Cardiac septum (tissue), 1 donor: Measurements from ENCODE around the gene TEAD4. TPM values are rescaled to one million over a fixed set of nuclear protein-coding genes. Genes with fewer than 3 reads are reported as not detected.
A peak's percentile ranks its signal among the peaks of the same experiment; 100 is the strongest.

Experiments
- DNase-seq: peaks from one replicate; pipeline ENCODE4 v3.0.0-alpha.2; 2020; ENCODE audit warnings: low spot score
- intact Hi-C: fragments of 100-400 bp; cut with DNase I; formaldehyde crosslinking; loops from one replicate; pipeline ENCODE4 v1.14.0; 2022
- total RNA-seq: library from RNA; stranded (reverse); fragmentation: NEBNext Ultra II Directional; extraction: Animal tissue kit (Norgen Biotek cat#: 25700); gene quantifications from one replicate; pipeline ENCODE4 v1.2.1, GENCODE V29; 2021
- donor health status: DM: no; HTN: no; CAD: no.

TEAD4 gene
- total RNA-seq, 1 donor from 2014 or later, result 23.9 TPM

DNA sequence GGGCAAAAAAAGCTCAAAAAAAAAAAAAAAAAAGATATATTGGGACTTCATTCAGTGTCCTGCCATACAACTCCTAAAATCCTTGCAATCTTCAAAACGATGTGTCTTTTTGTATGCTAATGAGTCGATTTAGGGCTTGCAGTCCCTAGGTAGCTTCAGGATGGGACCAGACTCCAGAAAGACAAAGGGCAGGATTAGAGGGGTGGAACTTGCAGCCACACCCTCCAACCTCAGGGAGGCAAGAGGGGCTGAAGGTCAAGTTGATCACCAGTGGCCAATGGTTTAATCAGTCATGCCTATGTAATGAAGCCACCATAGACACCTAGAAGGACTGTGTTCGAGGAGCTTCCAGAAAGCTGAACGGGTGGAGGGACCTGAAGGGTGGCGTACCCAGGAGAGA is 29.3 kb downstream of the TEAD4 start:
- no peak for DNase-seq
- intact Hi-C loops, result no loop called here

DNA sequence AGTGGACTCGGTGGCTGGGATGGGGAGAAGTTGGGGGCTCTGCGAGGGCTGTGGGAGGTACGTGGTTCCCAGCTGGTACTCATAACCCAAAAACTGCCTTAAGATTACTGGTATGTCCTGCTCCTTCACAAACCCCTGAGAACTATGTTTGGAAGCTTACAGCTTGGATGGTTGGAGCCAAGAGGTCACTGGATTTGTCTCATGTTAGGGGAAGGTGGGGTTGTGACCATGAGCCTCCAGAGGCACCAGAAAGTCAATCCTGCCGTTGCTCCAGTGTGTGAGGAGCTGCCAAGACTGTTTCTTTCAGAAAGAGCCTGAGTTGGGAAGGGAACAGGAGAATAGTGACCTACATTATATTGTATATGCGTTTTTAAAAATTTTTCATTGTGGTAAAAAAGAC is 33.5 kb downstream of the TEAD4 start:
- no peak for DNase-seq
- intact Hi-C loops, result no loop called here

DNA sequence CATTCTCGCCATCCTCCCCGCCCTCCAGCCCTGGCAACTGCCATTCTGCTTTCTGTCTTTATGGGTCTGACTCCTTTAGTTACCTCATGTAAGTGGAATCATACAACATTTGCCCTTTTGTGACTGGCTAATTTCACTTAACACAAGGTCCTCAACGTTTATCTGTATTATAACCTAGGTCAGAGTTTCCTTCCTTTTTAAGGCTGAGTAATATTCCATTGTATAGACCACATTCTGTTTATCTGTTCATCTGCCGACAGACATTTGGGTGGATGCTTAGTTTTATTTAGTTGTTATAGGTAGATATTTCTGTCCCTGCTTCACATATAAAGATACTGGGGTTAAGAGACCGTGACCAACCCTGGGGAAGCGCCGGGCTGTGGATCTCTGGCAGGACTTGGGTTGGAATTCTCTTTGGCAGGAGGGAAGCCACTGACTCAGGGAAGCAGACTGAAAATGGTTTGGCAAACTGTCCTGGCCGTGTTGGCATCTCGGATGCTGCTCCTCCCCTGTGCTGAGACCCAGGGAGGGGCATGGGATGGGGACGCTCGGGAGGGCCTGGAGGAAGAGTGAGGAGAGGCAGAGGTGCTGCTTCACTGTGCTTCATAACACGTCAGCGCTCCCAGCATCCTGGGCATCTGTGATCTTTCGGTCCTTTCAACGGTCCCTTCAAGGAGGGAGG is 38.9 kb downstream of the TEAD4 start:
- DNase-seq, result no peak
- intact Hi-C loops, result loop anchor here (2.0 kb wide), 1 partner anchor 39 kb away; the partner anchor contains the start of gene TEAD4

DNA sequence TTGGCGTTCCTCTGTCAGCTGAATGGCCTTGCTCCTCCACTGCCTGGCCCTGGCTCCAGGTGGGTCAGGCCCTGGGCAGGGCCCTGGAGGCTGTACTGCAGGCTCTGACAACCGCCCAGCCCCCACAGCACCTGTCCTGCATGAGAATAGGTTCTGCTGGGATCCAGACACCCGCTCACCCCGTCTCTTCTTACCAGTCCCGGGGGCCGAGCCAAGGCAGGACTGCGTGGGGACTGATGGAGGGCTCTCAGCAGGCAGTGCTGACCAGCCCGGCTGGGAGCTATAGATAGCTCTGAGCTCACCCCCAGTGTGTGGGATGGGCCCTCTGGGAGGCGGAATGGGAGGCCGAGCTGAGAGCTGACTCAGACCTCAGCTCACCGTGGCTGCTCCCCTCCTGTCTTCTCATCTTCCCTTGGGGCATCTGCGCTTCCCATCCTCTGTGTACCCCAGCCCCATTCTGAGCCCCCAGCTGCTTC is 39.6 kb downstream of the TEAD4 start:
- peak; percentile 91 for DNase-seq
- intact Hi-C loops, result loop anchor here (2.0 kb wide), 1 partner anchor 40 kb away; the partner anchor contains the start of gene TEAD4

DNA sequence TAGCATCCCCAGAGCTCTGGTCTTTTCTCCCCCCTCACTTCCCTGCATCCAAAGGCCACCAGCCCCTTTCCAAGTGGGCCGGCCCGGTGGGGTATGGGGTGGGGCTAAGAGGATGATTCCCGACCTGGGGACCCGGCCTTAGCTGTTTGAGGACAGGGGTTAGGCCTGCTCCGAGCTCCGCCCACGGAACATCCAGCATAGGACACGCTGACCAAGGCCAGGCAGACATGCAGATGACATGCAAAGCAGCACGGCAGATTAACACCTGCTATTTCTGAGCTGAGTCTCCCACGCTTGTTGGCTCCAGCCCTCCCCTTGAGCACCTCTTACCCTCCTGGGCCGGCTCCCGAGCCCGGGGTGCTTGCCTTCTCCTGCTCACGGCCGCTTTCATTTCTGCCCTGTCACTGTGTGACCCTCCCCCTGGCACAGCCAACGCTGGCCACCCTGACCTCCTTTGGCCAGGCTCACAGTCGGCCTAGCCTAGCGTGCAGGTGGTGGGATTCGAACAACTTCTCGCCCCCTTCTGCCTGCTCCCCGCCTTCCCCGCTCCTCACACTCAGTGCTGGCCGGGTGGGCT is 40.2 kb downstream of the TEAD4 start:
- no peak for DNase-seq
- intact Hi-C loops, result loop anchor here (2.0 kb wide), 1 partner anchor 41 kb away; the partner anchor contains the start of gene TEAD4

DNA sequence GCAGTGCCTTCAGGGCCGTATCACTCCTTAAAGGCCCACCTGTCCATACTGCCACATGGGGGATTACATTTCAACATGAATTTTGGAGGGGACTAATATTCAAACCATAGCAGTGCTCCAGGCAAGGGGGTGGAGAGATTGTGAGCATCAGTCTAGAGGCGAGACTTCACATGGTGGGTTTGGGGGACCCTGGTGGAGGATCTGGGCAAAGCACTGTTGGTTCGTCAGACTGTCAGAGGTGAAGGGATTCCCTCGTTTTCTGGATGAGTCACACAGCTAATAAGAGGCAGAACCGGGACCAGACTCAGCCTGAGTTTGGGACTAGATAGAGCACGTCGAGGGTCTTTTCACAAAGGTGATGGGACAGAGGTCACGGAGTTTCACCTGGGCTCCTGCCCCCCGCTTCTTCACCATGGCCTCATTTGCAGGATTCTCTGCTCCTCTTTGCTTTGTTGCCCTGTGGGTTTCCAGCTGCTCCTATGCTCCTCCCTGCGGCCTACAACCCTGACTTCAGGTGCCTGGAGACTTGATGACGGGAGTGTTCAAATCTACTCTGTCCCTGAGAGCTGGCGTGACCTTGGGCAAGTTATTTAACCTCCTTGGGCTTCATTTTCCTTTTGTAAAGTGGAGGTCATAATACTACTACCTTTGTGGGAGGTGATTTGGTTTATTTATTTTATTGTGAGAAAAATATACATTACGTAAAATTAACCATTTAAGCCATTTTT is 41.5 kb downstream of the TEAD4 start:
- no peak for DNase-seq
- intact Hi-C loops, result no loop called here

DNA sequence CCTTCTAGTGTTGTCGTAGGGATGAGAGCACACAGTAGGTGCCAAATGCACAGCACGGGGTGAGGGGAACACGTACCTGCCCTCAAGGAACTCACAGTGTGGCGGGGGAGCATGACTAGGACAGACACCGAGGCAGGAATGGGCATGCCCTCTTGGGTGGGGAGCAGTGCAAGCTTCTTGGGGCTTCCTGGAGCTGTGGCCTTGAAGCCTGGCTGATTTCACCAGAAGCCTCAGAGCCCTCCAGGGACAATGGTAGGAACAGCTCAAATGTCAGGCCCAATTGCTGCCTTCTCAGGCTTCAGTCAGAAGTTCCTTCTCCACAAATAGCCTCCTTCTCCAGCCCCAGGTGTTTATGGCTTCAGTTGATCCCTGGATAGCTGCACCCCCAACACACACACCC is 43.4 kb downstream of the TEAD4 start:
- intact Hi-C loops, result no loop called here
- no peak for DNase-seq

DNA sequence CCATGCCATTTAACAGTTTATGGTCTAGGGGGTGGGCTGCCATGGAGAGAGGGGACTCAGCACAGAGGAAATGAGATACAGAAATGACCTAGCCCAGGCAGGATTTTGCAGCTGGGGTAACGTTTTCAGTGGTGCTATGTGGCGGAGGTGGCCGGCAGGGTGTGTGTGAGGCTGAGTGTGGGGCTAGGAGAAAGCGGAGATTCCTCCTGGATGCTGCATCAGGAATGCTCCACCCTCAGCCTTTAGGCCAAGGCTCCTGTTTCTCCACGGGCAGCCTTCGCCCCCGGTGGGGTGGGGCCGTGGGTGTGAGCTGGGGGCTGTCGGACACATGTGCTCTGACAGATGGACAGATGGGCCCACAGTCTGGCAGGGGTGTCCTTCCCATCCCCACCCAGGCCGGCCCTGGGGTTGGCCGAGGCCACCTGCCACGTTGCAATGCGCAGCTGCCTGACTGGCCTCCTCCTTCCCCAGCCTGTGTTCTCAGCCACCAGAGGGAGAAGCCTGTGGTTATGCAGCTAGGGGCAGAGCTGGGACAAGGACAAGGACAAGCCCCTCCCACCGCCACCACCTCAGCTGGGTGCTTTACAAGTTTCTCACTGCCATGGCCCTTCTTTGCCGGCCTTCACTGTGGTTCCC is 44.3 kb downstream of the TEAD4 start:
- no peak for DNase-seq
- intact Hi-C loops, result no loop called here

DNA sequence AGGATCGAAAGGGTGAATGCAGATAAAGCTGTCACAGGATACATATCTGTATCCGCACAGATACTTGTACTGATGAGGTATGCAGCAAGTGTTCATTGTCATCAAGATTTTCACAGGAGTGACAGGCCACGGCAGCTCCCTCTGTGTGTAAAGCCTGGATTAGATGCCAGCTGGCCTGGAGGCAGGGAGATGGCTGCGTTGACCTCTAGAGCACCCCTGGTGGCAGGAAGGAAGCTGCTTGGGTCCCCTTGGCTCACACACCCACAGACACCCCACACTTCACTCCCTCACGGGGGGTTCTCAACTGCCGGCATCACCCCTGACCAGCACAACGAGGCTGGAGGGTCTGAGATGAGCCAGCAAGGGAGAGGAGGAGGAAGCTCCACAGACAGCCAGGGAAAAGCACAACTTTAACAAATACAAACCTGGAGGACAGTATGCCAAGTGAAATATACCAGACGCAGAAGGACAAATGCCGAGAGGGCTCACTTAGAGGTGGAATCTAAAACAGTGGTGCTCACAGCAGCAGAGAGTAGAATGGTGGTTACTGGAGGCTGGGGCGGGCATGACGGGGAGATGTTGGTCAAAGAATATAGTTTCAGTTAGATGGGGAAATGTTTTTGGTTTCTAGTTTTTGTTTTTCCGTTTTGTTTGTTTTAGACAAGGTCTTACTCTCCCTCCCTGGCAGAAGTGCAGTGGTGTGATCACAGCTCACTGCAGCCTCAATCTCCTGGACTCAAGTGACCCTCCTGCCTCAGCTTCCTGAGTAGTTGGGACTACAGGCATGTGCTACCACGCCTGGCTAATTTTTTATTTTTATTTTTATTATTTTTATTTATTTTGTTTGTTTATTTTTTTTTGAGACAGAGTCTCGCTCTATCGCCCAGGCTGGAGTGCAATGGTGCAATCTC is 45.7 kb downstream of the TEAD4 start:
- DNase-seq, result no peak
- intact Hi-C loops, result no loop called here

DNA sequence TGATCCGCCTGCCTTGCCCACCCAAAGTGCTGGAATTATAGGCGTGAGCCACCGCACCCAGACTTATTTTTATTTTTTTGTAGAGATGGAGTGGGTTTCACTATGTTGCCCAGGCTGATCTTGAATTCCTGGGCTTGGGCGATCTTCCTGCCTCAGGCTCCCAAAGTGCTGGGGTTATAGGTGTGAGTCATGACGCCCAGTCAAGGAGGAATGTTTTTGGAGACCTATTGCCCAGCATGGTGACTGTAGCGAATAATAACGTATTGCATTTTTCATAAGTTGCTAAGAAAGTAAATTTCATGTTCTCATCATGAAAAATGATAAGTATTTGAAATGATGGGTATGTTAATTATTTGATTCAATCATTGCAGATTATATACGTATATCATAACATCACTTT is 46.5 kb downstream of the TEAD4 start:
- no peak for DNase-seq
- intact Hi-C loops, result no loop called here

DNA sequence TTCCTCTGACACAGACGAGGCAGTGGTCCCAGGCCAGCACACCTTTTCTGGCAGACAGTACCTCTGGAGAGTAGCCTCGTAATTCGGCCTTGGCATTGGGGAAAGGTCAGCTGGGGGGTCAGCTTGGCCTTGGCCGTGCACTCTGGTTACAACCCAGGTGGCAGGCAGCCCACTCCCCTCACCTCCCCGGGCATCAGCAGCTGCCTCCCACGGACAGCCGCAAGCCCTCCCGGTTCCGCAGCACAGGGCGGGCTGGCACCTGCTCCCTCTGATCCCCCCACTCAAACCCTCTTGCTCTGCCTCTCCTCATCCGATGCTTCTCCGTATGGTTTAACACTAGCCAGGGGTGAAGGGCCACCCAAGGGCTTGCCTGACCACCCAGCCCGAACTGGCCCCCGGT is 50.6 kb downstream of the TEAD4 start:
- no peak for DNase-seq
- intact Hi-C loops, result no loop called here

DNA sequence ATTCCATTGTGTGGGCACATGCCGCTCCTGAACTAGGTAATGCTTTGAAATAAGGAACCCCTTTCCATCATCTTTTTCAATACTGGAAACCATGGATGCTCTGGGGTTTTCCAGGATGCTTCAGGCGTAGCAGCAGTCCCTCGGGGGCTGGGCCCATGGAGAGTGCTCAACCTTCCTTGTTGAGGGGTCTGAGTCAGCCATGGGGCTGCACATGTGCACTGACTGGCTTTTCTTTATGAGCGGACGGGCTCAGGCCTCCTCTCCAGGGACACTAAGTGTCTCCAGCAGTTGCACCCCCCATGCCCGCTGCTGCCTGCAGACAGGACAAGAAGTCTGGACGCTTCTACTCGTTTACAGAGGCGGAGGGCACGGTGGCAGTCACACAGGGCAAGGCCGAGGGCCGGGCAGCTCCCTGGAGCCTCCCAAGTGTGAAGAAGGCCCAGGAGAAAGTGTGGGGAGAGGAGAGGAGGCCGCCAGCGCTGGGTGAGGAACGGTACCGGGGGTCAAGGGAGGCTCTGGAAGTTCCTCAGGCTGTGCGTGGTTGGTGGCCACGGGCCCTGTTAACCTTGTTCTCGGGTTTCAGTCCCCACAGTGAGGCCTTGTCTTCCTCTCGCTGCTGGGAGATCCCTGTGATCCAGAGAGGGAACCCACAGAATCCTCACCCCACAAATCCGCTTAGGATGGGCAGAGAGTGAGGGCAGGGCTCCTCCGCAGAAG is 51.2 kb downstream of the TEAD4 start:
- no peak for DNase-seq
- intact Hi-C loops, result no loop called here

DNA sequence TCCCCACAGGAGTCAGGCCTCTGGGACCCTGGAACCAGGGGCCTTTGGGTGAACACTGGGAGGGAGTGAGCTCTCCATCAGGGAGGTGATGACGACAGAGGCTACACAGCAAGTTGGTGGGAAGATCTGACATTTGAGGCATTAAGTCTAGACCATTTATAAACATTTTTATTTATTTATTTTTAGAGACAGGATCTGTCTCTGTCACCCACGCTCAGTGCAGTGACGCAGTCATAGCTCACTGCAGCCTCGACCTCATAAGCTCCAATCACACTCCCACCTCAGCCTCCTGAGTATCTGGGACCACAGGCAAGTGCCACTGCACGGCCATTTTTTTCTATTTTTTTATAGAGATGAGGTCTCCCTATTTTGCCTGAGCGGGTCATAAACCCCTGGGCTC is 53.6 kb downstream of the TEAD4 start:
- intact Hi-C loops, result no loop called here
- DNase-seq, result no peak

DNA sequence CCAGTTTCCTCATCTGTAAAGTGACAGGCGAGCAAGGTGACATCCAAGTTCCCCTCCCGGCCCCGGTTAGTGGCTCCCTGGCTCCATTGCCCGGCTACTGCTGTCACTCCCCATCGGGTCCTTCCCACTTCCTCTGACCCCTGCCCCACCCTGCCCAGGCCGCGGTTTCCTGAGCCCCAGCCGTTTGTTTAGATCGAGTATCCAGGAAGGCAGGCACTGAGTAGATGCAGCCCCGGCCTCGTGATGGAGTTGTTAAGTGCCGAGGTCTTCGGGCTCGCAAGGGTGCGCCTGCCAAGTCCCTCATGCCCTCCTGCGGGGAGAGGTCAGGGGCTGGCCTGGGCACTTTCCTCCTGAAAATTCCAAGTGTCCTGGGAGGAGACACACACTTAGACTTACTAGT is 55.4 kb downstream of the TEAD4 start:
- intact Hi-C loops, result no loop called here
- no peak for DNase-seq

DNA sequence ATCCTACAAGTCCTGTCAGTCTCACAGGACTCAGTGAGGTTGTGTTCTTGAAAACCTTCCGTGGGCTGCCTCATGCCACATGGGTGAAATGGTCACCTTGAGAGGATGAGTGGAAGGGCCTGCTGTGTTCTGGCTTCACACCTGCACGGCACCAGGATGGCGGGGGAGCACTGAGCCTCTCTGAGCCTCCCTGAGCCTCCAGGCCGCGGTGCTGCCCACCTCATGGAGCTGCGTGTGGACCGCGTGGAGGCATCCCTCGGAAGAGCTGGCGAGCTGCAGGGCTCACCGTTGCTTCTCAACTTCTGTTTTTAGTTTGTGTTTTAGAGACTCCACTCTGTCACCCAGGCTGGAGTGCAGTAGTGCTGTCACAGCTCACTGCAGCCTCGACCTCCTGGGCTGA is 56.2 kb downstream of the TEAD4 start:
- no peak for DNase-seq
- intact Hi-C loops, result no loop called here

DNA sequence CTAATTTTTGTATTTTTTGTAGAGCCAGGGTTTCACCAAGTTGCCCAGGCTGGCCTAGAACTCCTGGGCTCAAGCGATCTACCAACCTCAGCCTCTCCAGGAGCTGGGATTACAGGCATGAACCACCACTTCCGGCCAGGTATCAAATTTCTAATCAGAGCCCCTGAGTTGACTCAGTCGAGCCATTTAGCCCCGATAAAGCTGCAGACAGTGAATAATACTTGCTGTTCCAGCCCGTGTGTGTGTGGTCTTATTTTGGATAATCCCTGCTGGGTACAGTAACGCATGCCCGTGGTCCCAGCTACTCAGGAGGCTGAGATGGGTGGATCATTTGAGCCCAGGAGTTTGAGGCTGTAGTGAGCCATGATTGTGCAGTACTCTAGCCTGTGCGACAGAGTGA is 57.0 kb downstream of the TEAD4 start:
- no peak for DNase-seq
- intact Hi-C loops, result no loop called here

DNA sequence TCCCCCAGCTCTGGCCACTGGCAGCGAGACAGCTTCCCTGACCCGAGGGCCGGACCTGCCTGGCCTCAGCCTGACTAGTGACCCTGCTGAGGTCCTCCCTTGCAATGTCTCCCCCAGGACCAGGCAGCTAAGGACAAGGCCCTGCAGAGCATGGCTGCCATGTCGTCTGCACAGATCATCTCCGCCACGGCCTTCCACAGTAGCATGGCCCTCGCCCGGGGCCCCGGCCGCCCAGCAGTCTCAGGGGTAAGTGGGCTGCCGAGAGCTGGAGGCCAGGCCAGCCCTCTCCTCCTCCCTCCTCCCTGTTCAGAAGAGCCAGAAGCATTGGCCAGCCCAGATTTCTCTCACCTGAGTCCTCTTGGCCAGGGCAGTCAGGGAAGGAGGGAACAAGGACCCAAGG is 58.1 kb downstream of the TEAD4 start:
- DNase-seq, result no peak
- intact Hi-C loops, result no loop called here

DNA sequence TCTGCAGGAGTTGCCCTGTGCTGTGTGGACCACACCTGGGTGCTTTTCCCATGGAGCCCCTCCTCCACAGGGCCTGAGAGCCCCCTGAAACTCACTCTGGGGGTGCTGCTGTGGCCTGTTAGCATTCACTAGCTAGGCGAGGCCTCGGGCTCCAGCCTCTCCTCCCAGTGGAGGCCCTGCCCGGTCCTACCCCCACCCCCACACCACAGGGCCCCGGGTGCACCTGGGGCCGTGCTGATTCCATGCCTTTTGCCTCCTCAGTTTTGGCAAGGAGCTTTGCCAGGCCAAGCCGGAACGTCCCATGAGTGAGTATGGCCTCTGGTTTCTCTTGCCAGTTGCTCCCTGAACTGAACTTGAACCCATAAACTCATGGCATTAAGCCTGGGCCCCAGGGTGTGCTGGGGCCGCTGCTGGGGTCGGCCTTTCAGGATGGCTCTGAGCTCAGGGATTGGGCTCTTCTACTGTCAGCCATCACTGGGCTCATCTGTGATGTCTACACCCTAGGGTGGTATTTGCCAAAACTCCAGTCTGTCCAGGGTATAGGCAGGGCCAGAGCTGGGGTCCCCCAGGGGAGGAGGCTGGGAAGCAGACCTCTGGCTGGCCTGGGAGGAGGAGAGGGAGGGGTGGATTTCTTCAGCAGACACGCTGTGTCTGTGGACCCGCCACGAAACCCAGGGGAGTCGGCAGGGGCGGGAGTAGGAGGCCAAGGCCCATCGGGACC is 59.2 kb downstream of the TEAD4 start:
- intact Hi-C loops, result no loop called here
- no peak for DNase-seq
